IMR-90 (cell line): Measurements from ENCODE around the gene RAB40C. TPM values are rescaled to one million over a fixed set of nuclear protein-coding genes. Genes with fewer than 3 reads are reported as not detected.

ENCODE experiments used
- ATAC-seq: fragments of 200-7000 bp; cut with Tn5 transposase; 2 replicates; pipeline ENCODE4 v1.9.1; 2020; ENCODE audit warnings: low read depth, mild to moderate bottlenecking, moderate library complexity
- BruUV-seq: library from RNA; stranded (reverse); fragments of 400-500 nt; replicated peaks from 2 replicates; lab custom pipeline; 2021; lab: Mats Ljungman, UMichigan
- CTCF ChIA-PET: fragments of 300-600 bp; formaldehyde crosslinking; extraction: SDS; loops from one replicate; lab custom pipeline; 2021; ENCODE audit warnings: antibody characterized with exemption; lab: Yijun Ruan, JAX
- POLR2A ChIA-PET: fragments of 300-600 bp; sonication (Branson Sonifier 250); formaldehyde crosslinking; loops from one replicate; lab custom pipeline; 2022; ENCODE audit warnings: antibody characterized with exemption; ENCODE audit not compliant: unreplicated experiment; lab: Charles Lee
- DNase-seq: peaks from one replicate; pipeline ENCODE4 v3.0.0; 2013
- H2AFZ ChIP-seq: replicated peaks from 2 replicates; pipeline ENCODE3; 2013; ENCODE audit warnings: low read length, mild to moderate bottlenecking; ENCODE audit not compliant: poor library complexity
- H2AK5ac ChIP-seq: 2 replicates; pipeline ENCODE4 v1.6.1; 2013; ENCODE audit warnings: low read depth, low read length, inconsistent platforms
- H2AK9ac ChIP-seq: replicated peaks from 2 replicates; pipeline ENCODE3; 2013; ENCODE audit warnings: mild to moderate bottlenecking, low read depth, low read length, moderate library complexity; ENCODE audit not compliant: poor library complexity
- H2BK120ac ChIP-seq: 2 replicates; pipeline ENCODE4 v1.6.1; 2013; ENCODE audit warnings: low read depth, low read length, inconsistent platforms
- H2BK15ac ChIP-seq: 3 replicates; pipeline ENCODE4 v1.6.1; 2013; ENCODE audit warnings: low read depth, low read length, inconsistent platforms
- H2BK20ac ChIP-seq: 2 replicates; pipeline ENCODE4 v1.6.1; 2013; ENCODE audit warnings: low read depth, mild to moderate bottlenecking, inconsistent platforms, low read length, moderate library complexity
- H2BK5ac ChIP-seq: 2 replicates; pipeline ENCODE4 v1.6.1; 2013; ENCODE audit warnings: mild to moderate bottlenecking, low read depth, low read length, inconsistent platforms; ENCODE audit not compliant: poor library complexity, severe bottlenecking
- H3K14ac ChIP-seq: replicated peaks from 2 replicates; pipeline ENCODE4 v1.6.1; 2013; ENCODE audit warnings: low read depth, low read length, inconsistent platforms
- H3K18ac ChIP-seq: 2 replicates; pipeline ENCODE4 v1.6.1; 2013; ENCODE audit warnings: low read depth, low read length, control low read depth
- H3K23ac ChIP-seq: 2 replicates; pipeline ENCODE4 v1.6.1; 2013; ENCODE audit warnings: low read depth, low read length, inconsistent platforms
- H3K27ac ChIP-seq: 2 replicates; pipeline ENCODE4 v1.5.1; 2013; ENCODE audit warnings: mild to moderate bottlenecking, control low read depth, low read length; ENCODE audit not compliant: insufficient read depth
- H3K27me3 ChIP-seq: 2 replicates; pipeline ENCODE4 v1.6.1; 2013; ENCODE audit warnings: low read length; ENCODE audit not compliant: control insufficient read depth, insufficient read depth
- H3K36me3 ChIP-seq: 2 replicates; pipeline ENCODE4 v1.6.1; 2013; ENCODE audit warnings: low read length, mixed read lengths; ENCODE audit not compliant: control insufficient read depth, insufficient read depth
- H3K4ac ChIP-seq: 2 replicates; pipeline ENCODE4 v1.6.1; 2013; ENCODE audit warnings: low read depth, low read length, inconsistent platforms
- H3K4me1 ChIP-seq: 2 replicates; pipeline ENCODE4 v1.6.1; 2013; ENCODE audit warnings: low read length, mixed read lengths; ENCODE audit not compliant: control insufficient read depth, insufficient read depth
- H3K4me2 ChIP-seq: 2 replicates; pipeline ENCODE4 v1.6.1; 2013; ENCODE audit warnings: low read depth, mild to moderate bottlenecking, control low read depth, low read length, moderate library complexity
- H3K4me3 ChIP-seq: 2 replicates; pipeline ENCODE4 v1.5.1; 2013; ENCODE audit warnings: low read depth, mild to moderate bottlenecking, control low read depth, low read length, moderate library complexity; ENCODE audit not compliant: insufficient read depth
- H3K56ac ChIP-seq: 2 replicates; pipeline ENCODE4 v1.6.1; 2013; ENCODE audit warnings: low read length, inconsistent platforms; ENCODE audit not compliant: insufficient read depth; ENCODE audit errors: extremely low read depth
- H3K79me1 ChIP-seq, 2 experiments: 2 replicates each; pipeline ENCODE4 v1.6.1; 2013; ENCODE audit warnings: low read length in 2 of 2, inconsistent platforms in 1 of 2, low read depth in 1 of 2
- H3K9ac ChIP-seq: 2 replicates; pipeline ENCODE4 v1.6.1; 2013; ENCODE audit warnings: low read depth, low read length, control low read depth
- H3K9me1 ChIP-seq: 2 replicates; pipeline ENCODE4 v1.6.1; 2013; ENCODE audit warnings: low read length, inconsistent platforms; ENCODE audit not compliant: insufficient read depth
- H3K9me3 ChIP-seq: 2 replicates; pipeline ENCODE4 v1.6.1; 2013; ENCODE audit warnings: low read length; ENCODE audit not compliant: control insufficient read depth, insufficient read depth
- H4K20me1 ChIP-seq: 2 replicates; pipeline ENCODE4 v1.6.1; 2013; ENCODE audit warnings: low read length, inconsistent platforms; ENCODE audit not compliant: insufficient read depth
- H4K5ac ChIP-seq: 2 replicates; pipeline ENCODE4 v1.6.1; 2013; ENCODE audit warnings: mild to moderate bottlenecking, low read depth, low read length, control low read depth
- H4K8ac ChIP-seq, 2 experiments: 2 replicates each; pipeline ENCODE4 v1.6.1; 2013; ENCODE audit warnings: low read depth in 2 of 2, low read length in 2 of 2, control low read depth in 1 of 2, inconsistent platforms in 1 of 2
- H4K91ac ChIP-seq: 2 replicates; pipeline ENCODE4 v1.6.1; 2013; ENCODE audit warnings: low read depth, low read length, inconsistent platforms; ENCODE audit not compliant: insufficient read depth
- BHLHE40 ChIP-seq: fragments of 150-350 bp; IDR thresholded peaks from 2 replicates; pipeline ENCODE4 v1.6.1; 2016; ENCODE audit warnings: mild to moderate bottlenecking, low read depth, low read length
- FOS ChIP-seq: fragments of 150-350 bp; IDR thresholded peaks from 2 replicates; pipeline ENCODE4 v1.6.1; 2016; ENCODE audit warnings: low read depth, low read length
- MAZ ChIP-seq: IDR thresholded peaks from 2 replicates; pipeline ENCODE4 v1.6.1; 2012; ENCODE audit warnings: low read depth, mild to moderate bottlenecking, low read length, improper control_type of control experiment, moderate library complexity, borderline replicate concordance
- NFE2L2 ChIP-seq: fragments of 150-350 bp; IDR thresholded peaks from 2 replicates; pipeline ENCODE4 v1.6.1; 2016; ENCODE audit warnings: low read depth, mild to moderate bottlenecking, low read length
- RCOR1 ChIP-seq: IDR thresholded peaks from 2 replicates; pipeline ENCODE4 v1.6.1; 2012; ENCODE audit warnings: mild to moderate bottlenecking, low read length, improper control_type of control experiment; ENCODE audit not compliant: insufficient replicate concordance
- RFX5 ChIP-seq: IDR thresholded peaks from 2 replicates; pipeline ENCODE4 v1.8.0; 2012; ENCODE audit warnings: low read depth, mild to moderate bottlenecking, low read length, moderate library complexity
- SMC3 ChIP-seq: fragments of 150-350 bp; IDR thresholded peaks from 2 replicates; pipeline ENCODE4 v1.6.1; 2016; ENCODE audit warnings: low read depth, mild to moderate bottlenecking, antibody characterized with exemption, low read length, moderate library complexity
- WGBS, 2 experiments: methylation state at CpG; one replicate each; pipeline versions ENCODE4 v1.1.5 to v1.1.7; 2013; ENCODE audit warnings: missing lambda C conversion rate in 2 of 2; ENCODE audit not compliant: insufficient read length in 1 of 2; ENCODE audit errors: extremely low coverage in 2 of 2; 5-methylcytosine and 5-hydroxymethylcytosine counted together
- dilution Hi-C: fragments of 300-500 bp; cut with HindIII; formaldehyde crosslinking; loops from one replicate; pipeline ENCODE4 v1.14.3; 2018; ENCODE audit warnings: low sequenced_read_pairs; ENCODE audit not compliant: unreplicated experiment
- in situ Hi-C: fragments of 300-500 bp; cut with MboI; formaldehyde crosslinking; loops from 3 replicates; pipeline ENCODE4 v1.14.3; 2019; ENCODE audit warnings: low sequenced_read_pairs, inconsistent platforms, mixed read lengths
- intact Hi-C: fragments of 100-400 bp; cut with micrococcal nuclease; formaldehyde crosslinking; loops from 2 replicates; pipeline ENCODE4 v1.10.0; 2022
- polyA plus RNA-seq, 3 experiments: library from polyadenylated mRNA; depleted of rRNA; stranded (reverse); fragments of >200 nt; gene quantifications; 2 replicates each; pipeline ENCODE4 v1.2.3, GENCODE V29; 2012; ENCODE audit warnings: low replicate concordance in 1 of 3
- total RNA-seq: library from RNA; depleted of rRNA; stranded (reverse); fragments of >200 nt; gene quantifications from 2 replicates; pipeline ENCODE4 v1.2.3, GENCODE V29; 2012

RAB40C gene
- total and polyA plus RNA-seq, 2 of the 4 experiments (the other 2 are of a cell fraction): 6.8 to 13.7 TPM

GRCh38 chr16:583470-583814 is 6.4 kb upstream of the RAB40C start:
- Histone ChIP-seq H3K27ac (no peak overlapping the region), H3K4me3 (no peak overlapping the region), H2AK9ac (no peak overlapping the region), H4K91ac (no peak overlapping the region), H3K56ac (no peak overlapping the region), H3K27me3 (no peaks in the 10 kb centered on the region), H2AFZ (peak overlapping the region; percentile 43), H3K4me2 (no peak overlapping the region), H4K8ac (no peak overlapping the region), H3K9ac (no peak overlapping the region), H2BK120ac (no peak overlapping the region), H3K14ac (no peak overlapping the region), H4K20me1 (peaks cover 3% of the 10 kb centered on the region; the same call in 1 of the 2 replicates), H3K23ac (no peak overlapping the region), H3K18ac (no peak overlapping the region), H2BK5ac (no peak overlapping the region), H3K36me3 (peaks cover 7% of the 10 kb centered on the region; the same call in 1 of the 2 replicates), H2AK5ac (no peak overlapping the region), H2BK20ac (no peak overlapping the region), H3K9me1 (peaks cover 9% of the 10 kb centered on the region; the same call in 1 of the 2 replicates), H4K5ac (no peak overlapping the region), H3K79me1 (peaks cover 6 to 23% of the 10 kb centered on the region in 2 experiments; a peak in 3 of 4 replicates), H3K4me1 (peaks cover 11% of the 10 kb centered on the region), H3K9me3 (no peaks in the 10 kb centered on the region), H3K4ac (no peak overlapping the region), H2BK15ac (no peak overlapping the region)
- intact Hi-C loops (no loop called here), in situ Hi-C loops (no loop called here), dilution Hi-C loops (no loop called here)
- TF ChIP-seq SMC3 (no peak), RCOR1 (no peak), RFX5 (no peak), MAZ (no peak), NFE2L2 (no peak), FOS (no peak), BHLHE40 (no peak)
- no TSS peak for BruUV-seq
- ChIA-PET POLR2A (no interaction called here), CTCF (no interaction called here)
- no peak for DNase-seq
- 76% methylated on average over 14 of the region's 16 CpGs; no CpG with 5 or more reads in 1 of the 2 experiments for WGBS, 2 experiments
- no peak for ATAC-seq
